HepG2 (cell line): ENCODE measurements around the gene LHX1. TPM values are rescaled to one million over a fixed set of nuclear protein-coding genes. Genes with fewer than 3 reads are reported as not detected.

ENCODE experiments used
- ARNT ChIP-seq: fragments of 450-650 bp; IDR thresholded peaks from 2 replicates; pipeline ENCODE4 v1.6.1; 2017
- BCL6 ChIP-seq: IDR thresholded peaks from 2 replicates; pipeline ENCODE4 v1.6.1; 2016; ENCODE audit warnings: missing genetic modification reagents, missing compliant biosample characterization
- FOXK1 ChIP-seq: sonication (generic); formaldehyde crosslinking; IDR thresholded peaks from 2 replicates; pipeline ENCODE4 v1.4.0; 2020; ENCODE audit warnings: low read depth, missing genetic modification reagents, borderline replicate concordance
- JUNB ChIP-seq: sonication (generic); formaldehyde crosslinking; IDR thresholded peaks from 2 replicates; pipeline ENCODE4 v1.8.0; 2022; ENCODE audit warnings: missing genetic modification reagents, mild to moderate bottlenecking, borderline replicate concordance
- MED1 ChIP-seq: sonication (generic); formaldehyde crosslinking; IDR thresholded peaks from 2 replicates; pipeline ENCODE4 v1.4.0; 2020; ENCODE audit warnings: missing genetic modification reagents
- MTF2 ChIP-seq: sonication (generic); formaldehyde crosslinking; IDR thresholded peaks from 2 replicates; pipeline ENCODE4 v1.5.0; 2020; ENCODE audit warnings: missing genetic modification reagents, borderline replicate concordance
- NBN ChIP-seq: fragments of 450-650 bp; conservative IDR thresholded peaks from 2 replicates; pipeline ENCODE4 v1.6.1; 2017
- NFKBIZ ChIP-seq: IDR thresholded peaks from 2 replicates; pipeline ENCODE4 v1.6.1; 2018; ENCODE audit warnings: missing genetic modification reagents, missing compliant biosample characterization
- NR2F6 ChIP-seq, 2 experiments: IDR thresholded peaks; 2 replicates each; pipeline ENCODE4 v1.6.1; 2016; ENCODE audit warnings: antibody characterized with exemption in 1 of 2, mild to moderate bottlenecking in 1 of 2
- PHF21A ChIP-seq: sonication (generic); formaldehyde crosslinking; IDR thresholded peaks from 2 replicates; pipeline ENCODE4 v1.5.0; 2020; ENCODE audit warnings: mild to moderate bottlenecking, missing genetic modification reagents
- RBAK ChIP-seq: sonication (generic); formaldehyde crosslinking; IDR thresholded peaks from 2 replicates; pipeline ENCODE4 v1.5.1; 2020; ENCODE audit warnings: mild to moderate bottlenecking, missing genetic modification reagents
- SAP130 ChIP-seq: IDR thresholded peaks from 2 replicates; pipeline ENCODE4 v1.6.1; 2016; ENCODE audit warnings: low read depth
- TAF15 ChIP-seq: fragments of 200-400 bp; formaldehyde crosslinking; IDR thresholded peaks from one replicate; pipeline ENCODE4 v1.6.1; 2018; ENCODE audit warnings: mild to moderate bottlenecking, low read depth, low read length; ENCODE audit not compliant: poor library complexity, severe bottlenecking
- ZNF296 ChIP-seq: sonication (generic); formaldehyde crosslinking; conservative IDR thresholded peaks from 2 replicates; pipeline ENCODE4 v1.5.0; 2020; ENCODE audit warnings: mild to moderate bottlenecking, missing genetic modification reagents
- ZNF552 ChIP-seq: sonication (generic); formaldehyde crosslinking; IDR thresholded peaks from 2 replicates; pipeline ENCODE4 v1.9.0; 2022; ENCODE audit warnings: missing genetic modification reagents, mild to moderate bottlenecking, borderline replicate concordance
- ZNF563 ChIP-seq: sonication (generic); formaldehyde crosslinking; IDR thresholded peaks from 2 replicates; pipeline ENCODE4 v1.8.0; 2022; ENCODE audit warnings: mild to moderate bottlenecking, moderate library complexity, missing genetic modification reagents
- ZNF660 ChIP-seq: sonication (generic); formaldehyde crosslinking; IDR thresholded peaks from 2 replicates; pipeline ENCODE4 v1.5.1; 2020; ENCODE audit warnings: mild to moderate bottlenecking, low read depth, missing genetic modification reagents, borderline replicate concordance
- ZSCAN30 ChIP-seq: sonication (generic); formaldehyde crosslinking; IDR thresholded peaks from 2 replicates; pipeline ENCODE4 v1.5.0; 2020; ENCODE audit warnings: mild to moderate bottlenecking, missing genetic modification reagents
- polyA plus RNA-seq, 8 experiments: library from polyadenylated mRNA; depleted of rRNA in 3 of 8; stranded (reverse) in 7 of 8; unstranded in 1 of 8; fragments of >200 nt; fragmentation: Illumina TruSeq in 4 of 8; extraction: Trizol in 4 of 8; gene quantifications; 2 replicates each; pipeline versions ENCODE4 v1.2.1 to v1.2.3, GENCODE V29; 2011 to 2016; ENCODE audit warnings: low read depth in 4 of 8, missing spikeins in 1 of 8, mixed read lengths in 1 of 8; ENCODE audit not compliant: insufficient read depth in 1 of 8
- total RNA-seq, 5 experiments: library from RNA; depleted of rRNA; stranded (reverse); fragments of >200 nt; fragmentation: Illumina TruSeq; extraction: Trizol; gene quantifications; 2 replicates each; pipeline ENCODE4 v1.2.3, GENCODE V29; 2016; ENCODE audit warnings: low read depth in 1 of 5
- TF ChIP-seq, protein P1 (sequence below): IDR thresholded peaks from 2 replicates; pipeline ENCODE4 v1.6.1; 2012; ENCODE audit warnings: inconsistent platforms
- TF ChIP-seq, protein P2 (sequence below): sonication (generic); formaldehyde crosslinking; conservative IDR thresholded peaks from 2 replicates; pipeline ENCODE4 v1.4.0; 2020; ENCODE audit warnings: missing genetic modification reagents
- TF ChIP-seq, protein P3 (sequence below): sonication (generic); formaldehyde crosslinking; IDR thresholded peaks from 2 replicates; pipeline ENCODE4 v1.4.0; 2020; ENCODE audit warnings: missing genetic modification reagents
- TF ChIP-seq, protein P4 (sequence below): sonication (generic); formaldehyde crosslinking; IDR thresholded peaks from 2 replicates; pipeline ENCODE4 v1.4.0; 2020; ENCODE audit warnings: missing genetic modification reagents; ENCODE audit errors: not compliant biosample characterization
- TF ChIP-seq, protein P5 (sequence below): sonication (generic); formaldehyde crosslinking; IDR thresholded peaks from 2 replicates; pipeline ENCODE4 v1.8.1; 2022; ENCODE audit warnings: mild to moderate bottlenecking, missing genetic modification reagents
- TF ChIP-seq, protein P6 (sequence below): sonication (generic); formaldehyde crosslinking; conservative IDR thresholded peaks from 2 replicates; pipeline ENCODE4 v1.5.0; 2020; ENCODE audit warnings: missing genetic modification reagents

The LHX1 gene
- total and polyA plus RNA-seq, 2 of the 13 experiments (the other 11 are each of a cell fraction or from before 2014, with no cell fraction given): not detected

DNA sequence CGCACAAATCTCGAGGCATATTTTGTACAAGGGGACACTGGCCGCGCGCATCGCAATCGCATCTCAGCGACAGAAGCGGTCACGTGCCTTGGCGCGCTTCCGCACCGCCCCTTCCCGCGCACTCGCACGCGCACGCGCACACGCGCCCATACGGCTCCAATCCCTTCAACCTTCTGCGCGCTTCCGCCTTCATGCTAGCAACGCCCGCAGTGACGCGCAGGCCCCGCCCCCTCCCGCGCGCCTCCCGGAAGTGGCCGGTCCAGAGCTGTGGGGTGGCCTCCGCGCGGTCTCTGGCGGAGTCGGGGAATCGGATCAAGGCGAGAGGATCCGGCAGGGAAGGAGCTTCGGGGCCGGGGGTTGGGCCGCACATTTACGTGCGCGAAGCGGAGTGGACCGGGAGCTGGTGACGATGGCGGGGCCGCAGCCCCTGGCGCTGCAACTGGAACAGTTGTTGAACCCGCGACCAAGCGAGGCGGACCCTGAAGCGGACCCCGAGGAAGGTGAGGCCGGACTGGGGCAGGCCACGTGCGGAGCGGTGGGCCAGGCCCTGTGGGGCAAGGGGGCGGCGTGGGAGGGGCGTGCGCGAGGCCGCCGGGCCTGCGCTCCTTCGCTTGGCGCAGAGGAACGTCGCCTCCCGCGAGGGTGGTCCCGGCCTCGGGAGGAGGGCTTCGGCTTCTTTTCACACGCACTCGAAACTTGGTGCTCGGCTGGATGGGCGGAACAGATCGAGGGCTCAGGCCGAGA, 11.6 kb downstream of the LHX1 start, which contains the start of gene AATF (continued):
- TF ChIP-seq TAF15 (peak; percentile 90), ZNF296 (CRISPR knock-in tag) (peak; percentile 97; the same call in 1 of the 2 replicates), NR2F6 (IDR thresholded peaks at IDR 0.05) (no peak), NR2F6 (CRISPR knock-in tag; IDR thresholded peaks at IDR 0.05) (peak; percentile 70), FOXK1 (CRISPR knock-in tag) (peak; percentile 46), BCL6 (CRISPR knock-in tag) (peak; percentile 56), NBN (no peak), ZNF660 (CRISPR knock-in tag) (no peak), ARNT (no peak), PHF21A (CRISPR knock-in tag) (peak; percentile 95), ZNF552 (CRISPR knock-in tag) (peak; percentile 97; the same call in 1 of the 2 replicates), ZSCAN30 (CRISPR knock-in tag) (peak; percentile 99), ZNF563 (CRISPR knock-in tag) (peak; percentile 99), NFKBIZ (peak; percentile 59), SAP130 (CRISPR knock-in tag) (peak; percentile 98), RBAK (peak; percentile 80), MED1 (CRISPR knock-in tag) (peak; percentile 88), MTF2 (CRISPR knock-in tag) (peak; percentile 85; the same call in 1 of the 2 replicates), JUNB (CRISPR knock-in tag) (peak; percentile 77; the same call in 1 of the 2 replicates)
- TF ChIP-seq, protein P1, sequence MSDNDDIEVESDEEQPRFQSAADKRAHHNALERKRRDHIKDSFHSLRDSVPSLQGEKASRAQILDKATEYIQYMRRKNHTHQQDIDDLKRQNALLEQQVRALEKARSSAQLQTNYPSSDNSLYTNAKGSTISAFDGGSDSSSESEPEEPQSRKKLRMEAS: peak; percentile 99
- TF ChIP-seq, protein P2, sequence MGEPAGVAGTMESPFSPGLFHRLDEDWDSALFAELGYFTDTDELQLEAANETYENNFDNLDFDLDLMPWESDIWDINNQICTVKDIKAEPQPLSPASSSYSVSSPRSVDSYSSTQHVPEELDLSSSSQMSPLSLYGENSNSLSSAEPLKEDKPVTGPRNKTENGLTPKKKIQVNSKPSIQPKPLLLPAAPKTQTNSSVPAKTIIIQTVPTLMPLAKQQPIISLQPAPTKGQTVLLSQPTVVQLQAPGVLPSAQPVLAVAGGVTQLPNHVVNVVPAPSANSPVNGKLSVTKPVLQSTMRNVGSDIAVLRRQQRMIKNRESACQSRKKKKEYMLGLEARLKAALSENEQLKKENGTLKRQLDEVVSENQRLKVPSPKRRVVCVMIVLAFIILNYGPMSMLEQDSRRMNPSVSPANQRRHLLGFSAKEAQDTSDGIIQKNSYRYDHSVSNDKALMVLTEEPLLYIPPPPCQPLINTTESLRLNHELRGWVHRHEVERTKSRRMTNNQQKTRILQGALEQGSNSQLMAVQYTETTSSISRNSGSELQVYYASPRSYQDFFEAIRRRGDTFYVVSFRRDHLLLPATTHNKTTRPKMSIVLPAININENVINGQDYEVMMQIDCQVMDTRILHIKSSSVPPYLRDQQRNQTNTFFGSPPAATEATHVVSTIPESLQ (CRISPR knock-in tag): no peak
- TF ChIP-seq, protein P3, sequence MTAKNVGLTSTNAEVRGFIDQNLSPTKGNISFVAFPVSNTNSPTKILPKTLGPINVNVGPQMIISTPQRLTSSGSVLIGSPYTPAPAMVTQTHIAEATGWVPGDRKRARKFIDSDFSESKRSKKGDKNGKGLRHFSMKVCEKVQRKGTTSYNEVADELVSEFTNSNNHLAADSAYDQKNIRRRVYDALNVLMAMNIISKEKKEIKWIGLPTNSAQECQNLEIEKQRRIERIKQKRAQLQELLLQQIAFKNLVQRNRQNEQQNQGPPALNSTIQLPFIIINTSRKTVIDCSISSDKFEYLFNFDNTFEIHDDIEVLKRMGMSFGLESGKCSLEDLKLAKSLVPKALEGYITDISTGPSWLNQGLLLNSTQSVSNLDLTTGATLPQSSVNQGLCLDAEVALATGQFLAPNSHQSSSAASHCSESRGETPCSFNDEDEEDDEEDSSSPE (CRISPR knock-in tag): peak; percentile 99
- TF ChIP-seq, protein P4, sequence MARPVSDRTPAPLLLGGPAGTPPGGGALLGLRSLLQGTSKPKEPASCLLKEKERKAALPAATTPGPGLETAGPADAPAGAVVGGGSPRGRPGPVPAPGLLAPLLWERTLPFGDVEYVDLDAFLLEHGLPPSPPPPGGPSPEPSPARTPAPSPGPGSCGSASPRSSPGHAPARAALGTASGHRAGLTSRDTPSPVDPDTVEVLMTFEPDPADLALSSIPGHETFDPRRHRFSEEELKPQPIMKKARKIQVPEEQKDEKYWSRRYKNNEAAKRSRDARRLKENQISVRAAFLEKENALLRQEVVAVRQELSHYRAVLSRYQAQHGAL (CRISPR knock-in tag): peak; percentile 98
- TF ChIP-seq, protein P5, sequence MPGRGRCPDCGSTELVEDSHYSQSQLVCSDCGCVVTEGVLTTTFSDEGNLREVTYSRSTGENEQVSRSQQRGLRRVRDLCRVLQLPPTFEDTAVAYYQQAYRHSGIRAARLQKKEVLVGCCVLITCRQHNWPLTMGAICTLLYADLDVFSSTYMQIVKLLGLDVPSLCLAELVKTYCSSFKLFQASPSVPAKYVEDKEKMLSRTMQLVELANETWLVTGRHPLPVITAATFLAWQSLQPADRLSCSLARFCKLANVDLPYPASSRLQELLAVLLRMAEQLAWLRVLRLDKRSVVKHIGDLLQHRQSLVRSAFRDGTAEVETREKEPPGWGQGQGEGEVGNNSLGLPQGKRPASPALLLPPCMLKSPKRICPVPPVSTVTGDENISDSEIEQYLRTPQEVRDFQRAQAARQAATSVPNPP: peak; percentile 98
- TF ChIP-seq, protein P6, sequence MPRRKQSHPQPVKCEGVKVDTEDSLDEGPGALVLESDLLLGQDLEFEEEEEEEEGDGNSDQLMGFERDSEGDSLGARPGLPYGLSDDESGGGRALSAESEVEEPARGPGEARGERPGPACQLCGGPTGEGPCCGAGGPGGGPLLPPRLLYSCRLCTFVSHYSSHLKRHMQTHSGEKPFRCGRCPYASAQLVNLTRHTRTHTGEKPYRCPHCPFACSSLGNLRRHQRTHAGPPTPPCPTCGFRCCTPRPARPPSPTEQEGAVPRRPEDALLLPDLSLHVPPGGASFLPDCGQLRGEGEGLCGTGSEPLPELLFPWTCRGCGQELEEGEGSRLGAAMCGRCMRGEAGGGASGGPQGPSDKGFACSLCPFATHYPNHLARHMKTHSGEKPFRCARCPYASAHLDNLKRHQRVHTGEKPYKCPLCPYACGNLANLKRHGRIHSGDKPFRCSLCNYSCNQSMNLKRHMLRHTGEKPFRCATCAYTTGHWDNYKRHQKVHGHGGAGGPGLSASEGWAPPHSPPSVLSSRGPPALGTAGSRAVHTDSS (CRISPR knock-in tag): 0 out of 2 replicates have a peak, but pooled peaks have one; percentile 88
